Measurements from ENCODE around the gene IDH2.

GRCh38 chr15:90044916-90045371 is 57.3 kb downstream of the IDH2 start:
- no peak for TF ChIP-seq POLR2A (IDR thresholded peaks at IDR 0.05; ENCODE audit: low read length)
- TF ChIP-seq GATA1 (IDR thresholded peaks at IDR 0.05; ENCODE audit: low read depth, low read length) = no peak

Data from erythroblast (primary cell).